GM21576 (cell line): Measurements from ENCODE around the gene SF3B4.
"Not testable (repeated sequence)": the region's sequence is repeated elsewhere in the genome, so short reads cannot be mapped to it uniquely, and the experiment has no call there.

Experiments
- ATAC-seq: cut with Tn5 transposase; IDR thresholded peaks from one replicate; pipeline ENCODE4 v1.9.1; 2021; ENCODE audit warnings: mild to moderate bottlenecking, moderate library complexity; ENCODE audit not compliant: unreplicated experiment

The SF3B4 gene, protein sequence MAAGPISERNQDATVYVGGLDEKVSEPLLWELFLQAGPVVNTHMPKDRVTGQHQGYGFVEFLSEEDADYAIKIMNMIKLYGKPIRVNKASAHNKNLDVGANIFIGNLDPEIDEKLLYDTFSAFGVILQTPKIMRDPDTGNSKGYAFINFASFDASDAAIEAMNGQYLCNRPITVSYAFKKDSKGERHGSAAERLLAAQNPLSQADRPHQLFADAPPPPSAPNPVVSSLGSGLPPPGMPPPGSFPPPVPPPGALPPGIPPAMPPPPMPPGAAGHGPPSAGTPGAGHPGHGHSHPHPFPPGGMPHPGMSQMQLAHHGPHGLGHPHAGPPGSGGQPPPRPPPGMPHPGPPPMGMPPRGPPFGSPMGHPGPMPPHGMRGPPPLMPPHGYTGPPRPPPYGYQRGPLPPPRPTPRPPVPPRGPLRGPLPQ

DNA sequence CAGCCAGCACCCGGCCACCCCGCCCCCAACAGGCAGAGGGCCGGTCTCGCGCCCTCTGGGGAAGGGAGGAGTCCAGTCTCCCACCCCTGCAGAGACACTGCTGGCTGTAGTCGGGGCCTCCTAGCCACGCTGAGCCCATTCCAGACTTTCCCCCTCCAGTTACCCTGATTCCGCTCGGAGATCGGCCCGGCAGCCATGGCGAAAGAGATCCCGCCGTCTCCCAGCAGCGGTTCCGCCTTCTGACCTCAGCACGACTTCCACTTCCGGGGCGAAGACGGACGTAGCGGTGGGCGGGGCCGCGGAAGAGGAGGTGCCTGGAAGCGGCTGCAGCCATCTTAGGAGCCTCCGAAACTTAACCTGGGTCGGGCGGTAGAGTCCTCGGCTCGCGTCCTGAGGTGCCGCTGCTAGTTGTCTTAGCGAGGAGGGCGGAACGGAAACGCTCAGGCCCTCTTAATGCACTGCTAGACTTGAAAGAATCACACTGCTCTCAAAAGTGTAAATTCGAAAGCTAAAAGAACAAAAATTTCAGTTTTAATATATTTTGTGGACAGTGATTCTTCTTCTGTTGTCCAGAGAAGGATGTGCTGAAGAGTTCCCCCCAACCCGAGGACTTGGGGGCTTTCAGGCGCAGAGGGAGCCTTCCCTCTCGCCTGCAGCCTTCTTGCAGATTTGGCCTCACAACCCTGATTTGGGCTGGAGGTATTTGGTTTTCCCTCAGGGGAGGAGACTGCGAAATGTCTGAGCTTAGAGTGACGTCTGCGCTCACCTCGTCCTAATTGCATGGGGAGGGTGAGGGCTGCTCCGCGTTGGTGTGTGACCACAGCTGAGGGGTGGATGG, at the start of gene SF3B4:
Gene SF3B4 (minus strand): TSS at position 241 of the 838 bp plus-strand sequence. CDS start 44 bp downstream, at position 197.
- peak; percentile 93 for ATAC-seq

DNA sequence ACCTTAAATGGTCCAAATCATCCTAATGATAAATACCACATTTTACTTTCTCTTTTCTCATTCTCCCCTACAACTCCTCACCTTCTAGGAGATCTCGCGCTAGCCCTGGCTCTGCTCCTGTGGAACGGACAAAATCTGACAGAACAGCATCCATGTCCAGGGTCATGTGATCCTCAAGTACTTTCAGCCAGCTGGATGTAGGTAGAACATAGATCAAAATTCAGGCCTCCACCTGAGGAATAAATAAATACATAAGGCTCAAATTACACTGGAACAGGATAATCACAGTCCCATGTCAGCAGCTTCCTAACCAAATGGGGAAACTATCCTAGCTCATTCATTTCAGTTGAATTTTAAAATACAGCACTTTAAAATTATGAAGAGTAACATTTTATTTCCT, 49.7 kb upstream of the SF3B4 start:
- ATAC-seq, result no peak

- ATAC-seq, result no peak
These were observed 44.9 kb upstream of the SF3B4 start for GRCh38 chr1:149972547-149972946.

DNA sequence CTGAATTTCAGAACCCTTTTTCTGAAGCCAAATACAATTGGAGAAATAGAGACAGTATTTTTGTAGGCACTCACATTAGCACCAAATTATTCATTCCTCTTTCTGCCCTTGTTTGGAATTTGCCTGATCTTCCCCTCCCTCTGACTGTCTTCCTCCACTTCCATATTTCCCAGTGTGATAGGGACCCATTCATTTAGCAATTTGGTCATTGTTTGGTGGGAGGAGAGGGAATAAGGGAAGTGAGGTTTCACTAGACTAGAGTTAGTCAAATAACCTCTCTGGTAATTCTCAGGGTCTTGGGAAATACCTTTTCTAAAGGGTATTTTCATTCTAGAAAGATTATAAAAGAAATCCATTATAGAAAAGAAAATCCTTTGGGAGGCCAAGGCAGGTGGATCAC, 40.0 kb upstream of the SF3B4 start:
- no peak for ATAC-seq

DNA sequence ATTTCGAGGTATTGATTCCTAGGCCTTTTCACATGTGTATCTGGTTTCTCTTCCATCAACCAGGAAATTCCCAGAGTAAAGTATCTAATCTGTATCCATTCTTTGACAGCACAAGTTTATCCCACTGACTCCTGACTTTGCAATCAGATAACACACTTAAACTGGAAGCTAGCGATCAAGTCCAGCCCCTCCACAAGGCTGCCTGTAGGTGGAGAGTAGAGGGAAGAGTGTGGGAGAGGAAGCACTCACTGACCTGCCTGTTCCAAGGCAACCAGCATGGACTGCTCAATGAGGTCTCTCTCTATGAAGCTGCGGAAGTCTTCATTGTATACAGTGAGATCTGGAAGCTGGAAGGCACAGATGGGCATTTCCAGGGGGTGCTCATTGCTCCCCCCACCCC, 39.4 kb upstream of the SF3B4 start:
- ATAC-seq, result no peak

GRCh38 chr1:149966405-149966804, 38.8 kb upstream of the SF3B4 start:
- no peak for ATAC-seq

DNA sequence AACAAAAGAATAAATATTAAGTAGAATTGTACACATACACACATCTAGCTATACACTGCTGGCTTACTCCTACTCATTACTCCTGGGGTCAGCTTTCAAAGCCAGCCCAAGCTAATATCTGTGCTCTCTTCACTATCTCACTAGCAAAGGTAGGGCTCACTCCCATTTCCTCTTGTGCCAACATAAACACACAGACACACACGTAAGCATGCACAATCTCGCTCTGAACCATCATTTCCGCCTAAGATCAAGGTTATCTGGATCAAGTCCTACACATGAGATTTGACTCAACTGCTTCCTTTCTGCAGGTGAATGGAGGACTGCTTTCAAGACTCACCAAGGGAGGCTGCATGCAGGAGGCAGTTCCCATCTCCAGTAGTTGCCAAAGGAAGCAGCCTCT, 37.8 kb upstream of the SF3B4 start:
- ATAC-seq, result no peak

- ATAC-seq, result no peak
These were observed 35.8 kb upstream of the SF3B4 start for GRCh38 chr1:149963358-149963757.

DNA sequence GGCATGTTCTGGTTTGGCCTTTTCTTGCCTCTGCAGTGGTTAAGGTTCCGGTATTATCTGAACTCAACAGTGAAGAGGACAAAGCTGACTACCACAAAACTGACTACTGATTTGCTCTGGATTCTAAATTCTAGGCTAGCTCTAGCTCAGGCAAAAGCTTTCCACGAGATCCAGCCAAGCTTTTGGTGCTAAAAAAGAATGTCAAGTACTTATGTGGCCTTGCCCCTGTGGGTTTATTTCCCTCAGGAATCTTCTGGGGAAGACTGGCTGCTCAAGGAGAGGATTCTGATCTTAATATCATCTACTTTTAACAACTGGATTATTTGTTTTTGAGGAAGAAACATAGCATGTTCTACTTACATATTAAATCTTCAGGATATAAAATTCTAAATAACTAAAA, 35.1 kb upstream of the SF3B4 start:
- ATAC-seq, result no peak

DNA sequence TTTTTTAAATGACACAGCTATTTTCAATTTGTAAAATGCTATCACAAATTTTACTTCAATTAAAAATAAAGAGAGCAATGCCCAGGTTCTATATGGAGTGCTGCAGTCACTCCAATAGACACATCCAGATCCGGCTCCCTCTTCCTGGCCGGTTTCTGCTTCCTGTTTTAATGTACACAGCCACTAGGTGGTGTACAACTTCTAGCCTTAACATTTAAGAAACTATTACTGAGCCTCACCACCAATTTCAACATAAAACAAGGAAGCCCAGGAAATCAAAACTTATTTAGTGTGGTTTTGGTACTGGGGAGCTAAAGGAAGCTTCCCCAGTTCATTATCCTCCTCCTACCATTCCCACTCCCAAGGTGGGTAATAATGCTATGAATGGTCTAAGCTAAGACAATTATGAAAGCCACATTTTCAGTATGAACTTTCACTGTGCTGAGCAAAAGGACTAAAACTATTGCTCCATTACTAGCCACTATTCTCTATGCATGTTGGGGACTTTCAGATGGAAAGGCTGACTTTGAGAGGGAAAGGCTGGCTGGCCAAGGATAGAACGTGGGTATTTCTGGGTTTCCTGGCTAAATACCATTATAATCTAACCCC, 34.5 kb upstream of the SF3B4 start:
- ATAC-seq, result no peak

GRCh38 chr1:149957548-149957947, 29.9 kb upstream of the SF3B4 start:
- not testable (repeated sequence) for ATAC-seq

GRCh38 chr1:149949911-149950310, 22.3 kb upstream of the SF3B4 start:
- no peak for ATAC-seq

- no peak for ATAC-seq
These were observed 17.6 kb upstream of the SF3B4 start for GRCh38 chr1:149945206-149945605.

DNA sequence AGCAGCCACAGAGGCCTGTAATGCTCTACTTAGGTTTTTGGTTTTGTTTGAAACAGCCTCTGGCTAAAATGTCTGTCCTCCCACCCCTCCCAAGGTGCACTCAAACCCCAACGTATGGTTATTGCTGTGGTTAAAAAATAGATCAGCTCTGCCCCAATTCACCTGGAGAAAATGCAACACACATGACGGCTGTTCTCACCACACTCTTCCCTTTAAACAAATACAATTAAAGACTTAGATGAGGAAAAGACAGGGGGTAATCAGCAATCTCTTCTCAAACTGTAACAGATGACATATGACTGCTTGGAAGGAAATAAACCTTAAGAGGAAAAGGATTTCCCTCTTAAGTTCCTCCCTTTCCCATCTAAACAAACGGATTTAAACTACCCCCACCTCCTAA, 15.3 kb upstream of the SF3B4 start:
- ATAC-seq, result no peak

- ATAC-seq, result no peak
These were observed 14.6 kb upstream of the SF3B4 start for GRCh38 chr1:149942207-149942606.

GRCh38 chr1:149940427-149940826, 12.8 kb upstream of the SF3B4 start:
- ATAC-seq, result no peak

DNA sequence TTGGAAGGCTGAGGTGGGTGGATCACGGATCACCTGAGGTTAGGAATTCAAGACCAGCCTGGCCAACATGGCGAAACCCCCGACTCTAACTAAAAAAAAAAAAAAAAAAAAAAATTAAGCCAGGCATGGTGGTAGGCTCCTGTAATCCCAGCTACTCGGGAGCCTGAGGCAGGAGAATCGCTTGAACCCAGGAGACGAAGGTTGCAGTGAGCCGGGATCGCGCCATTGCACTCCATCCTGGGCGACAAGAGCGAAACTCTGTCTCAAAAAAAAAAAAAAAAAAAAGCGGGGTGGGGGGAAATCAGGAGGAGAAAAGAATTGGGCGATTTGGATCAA, 11.0 kb upstream of the SF3B4 start:
- not testable (repeated sequence) for ATAC-seq

DNA sequence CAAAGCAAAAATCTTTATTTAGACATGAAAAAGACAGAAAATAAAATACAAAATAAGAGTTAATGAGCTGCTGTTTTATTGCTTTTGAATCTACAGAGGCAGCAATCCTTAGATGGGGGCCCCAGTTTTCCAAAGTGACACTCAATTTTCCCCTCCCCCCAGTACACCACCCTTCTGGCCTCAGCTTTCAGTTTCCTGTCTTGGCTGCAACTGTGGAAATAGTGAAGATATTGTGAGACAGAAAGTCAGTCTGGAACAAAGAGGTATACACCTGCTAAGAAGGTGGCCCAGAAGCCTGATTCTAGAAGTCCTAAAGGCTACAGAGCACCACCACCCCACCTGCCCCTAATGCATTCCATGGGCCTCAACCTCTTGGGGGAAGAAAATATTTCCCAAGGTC, 10.2 kb upstream of the SF3B4 start:
- ATAC-seq, result no peak

GRCh38 chr1:149936992-149937705, 9.5 kb upstream of the SF3B4 start:
- no peak for ATAC-seq

- ATAC-seq, result no peak
These were observed 8.8 kb upstream of the SF3B4 start, which contains the start of gene MTMR11 for GRCh38 chr1:149936170-149936991. Gene MTMR11, minus strand, starts transcription at chr1:149936879. Its CDS starts 232 bp downstream, at chr1:149936647.
